ENCODE results near the gene MAEA. TPM values are rescaled to one million over a fixed set of nuclear protein-coding genes. Genes with fewer than 3 reads are reported as not detected.

The MAEA gene
- total RNA-seq, 1 donor from 2014 or later, result 56.3 TPM

GRCh38 chr4:1356181-1356998 lies 66.7 kb downstream of the MAEA start:
- no peaks in the 10 kb centered on the region for H3K9me3 Mint-ChIP-seq (ENCODE audit: low read depth)
- H3K36me3 Mint-ChIP-seq (ENCODE audit: low read depth), result peaks cover 9% of the 10 kb centered on the region
- TF ChIP-seq CTCF (IDR thresholded peaks at IDR 0.05), result peak; percentile 87
- no peak for DNase-seq (ENCODE audit: low spot score)
- H3K27ac Mint-ChIP-seq (ENCODE audit: unreplicated experiment), result no peak overlapping the region
- peaks cover 4% of the 10 kb centered on the region for H3K4me1 Mint-ChIP-seq (ENCODE audit: low read depth)
- no peak overlapping the region for H3K4me3 Mint-ChIP-seq (ENCODE audit: unreplicated experiment)
- H3K27me3 Mint-ChIP-seq (ENCODE audit: low read depth), result no peaks in the 10 kb centered on the region

- no peaks in the 10 kb centered on the region for H3K9me3 Mint-ChIP-seq (ENCODE audit: low read depth)
- H3K27me3 Mint-ChIP-seq (ENCODE audit: low read depth), result no peaks in the 10 kb centered on the region
- no peaks in the 10 kb centered on the region for H3K4me1 Mint-ChIP-seq (ENCODE audit: low read depth)
- peaks cover 9% of the 10 kb centered on the region for H3K36me3 Mint-ChIP-seq (ENCODE audit: low read depth)
- no peak for DNase-seq (ENCODE audit: low spot score)
- no peak overlapping the region for H3K4me3 Mint-ChIP-seq (ENCODE audit: unreplicated experiment)
- no peak overlapping the region for H3K27ac Mint-ChIP-seq (ENCODE audit: unreplicated experiment)
- no peak for TF ChIP-seq CTCF (IDR thresholded peaks at IDR 0.05)
Measured at GRCh38 chr4:1357356-1358248, 67.9 kb downstream of the MAEA start.

GRCh38 chr4:1358421-1359143 lies 68.9 kb downstream of the MAEA start:
- Mint-ChIP-seq H3K9me3 (ENCODE audit: low read depth) (no peaks in the 10 kb centered on the region), H3K27ac (ENCODE audit: unreplicated experiment) (no peak overlapping the region), H3K36me3 (ENCODE audit: low read depth) (peaks cover 7% of the 10 kb centered on the region), H3K4me3 (ENCODE audit: unreplicated experiment) (no peak overlapping the region), H3K27me3 (ENCODE audit: low read depth) (no peaks in the 10 kb centered on the region), H3K4me1 (ENCODE audit: low read depth) (no peaks in the 10 kb centered on the region)
- no peak for TF ChIP-seq CTCF (IDR thresholded peaks at IDR 0.05)
- no peak for DNase-seq (ENCODE audit: low spot score)

- TF ChIP-seq CTCF (IDR thresholded peaks at IDR 0.05), result no peak
- H3K9me3 Mint-ChIP-seq (ENCODE audit: low read depth), result no peaks in the 10 kb centered on the region
- H3K36me3 Mint-ChIP-seq (ENCODE audit: low read depth), result peaks cover 7% of the 10 kb centered on the region
- no peak overlapping the region for H3K4me3 Mint-ChIP-seq (ENCODE audit: unreplicated experiment)
- no peak for DNase-seq (ENCODE audit: low spot score)
- no peak overlapping the region for H3K27ac Mint-ChIP-seq (ENCODE audit: unreplicated experiment)
- H3K4me1 Mint-ChIP-seq (ENCODE audit: low read depth), result no peaks in the 10 kb centered on the region
- no peaks in the 10 kb centered on the region for H3K27me3 Mint-ChIP-seq (ENCODE audit: low read depth)
Measured at GRCh38 chr4:1359144-1359501, 69.4 kb downstream of the MAEA start.

- Mint-ChIP-seq H3K4me1 (ENCODE audit: low read depth) (no peaks in the 10 kb centered on the region), H3K27me3 (ENCODE audit: low read depth) (no peaks in the 10 kb centered on the region), H3K36me3 (ENCODE audit: low read depth) (peaks cover 7% of the 10 kb centered on the region), H3K9me3 (ENCODE audit: low read depth) (no peaks in the 10 kb centered on the region), H3K4me3 (ENCODE audit: unreplicated experiment) (no peak overlapping the region), H3K27ac (ENCODE audit: unreplicated experiment) (no peak overlapping the region)
- DNase-seq (ENCODE audit: low spot score), result no peak
- TF ChIP-seq CTCF (IDR thresholded peaks at IDR 0.05), result no peak
Measured at GRCh38 chr4:1359976-1360375, 70.3 kb downstream of the MAEA start.

Data from chondrocyte (in vitro differentiated cells).